NCI-H446 treated with DMSO at 0.1 percent for 48 hours (cell line): ENCODE results near the gene KCNQ1.

Experiments used
- DNase-seq: peaks from one replicate; lab custom pipeline; 2025; lab: John Stamatoyannopoulos, UW

Gene KCNQ1

GRCh38 chr11:2699531-2700414, 255.0 kb downstream of the KCNQ1 start, which contains the start of gene KCNQ1OT1:
KCNQ1OT1 (minus strand) TSS chr11:2699994.
- DNase-seq: peak; percentile 84

- DNase-seq: no peak
Measured at GRCh38 chr11:2700415-2701211, 255.8 kb downstream of the KCNQ1 start.

DNA sequence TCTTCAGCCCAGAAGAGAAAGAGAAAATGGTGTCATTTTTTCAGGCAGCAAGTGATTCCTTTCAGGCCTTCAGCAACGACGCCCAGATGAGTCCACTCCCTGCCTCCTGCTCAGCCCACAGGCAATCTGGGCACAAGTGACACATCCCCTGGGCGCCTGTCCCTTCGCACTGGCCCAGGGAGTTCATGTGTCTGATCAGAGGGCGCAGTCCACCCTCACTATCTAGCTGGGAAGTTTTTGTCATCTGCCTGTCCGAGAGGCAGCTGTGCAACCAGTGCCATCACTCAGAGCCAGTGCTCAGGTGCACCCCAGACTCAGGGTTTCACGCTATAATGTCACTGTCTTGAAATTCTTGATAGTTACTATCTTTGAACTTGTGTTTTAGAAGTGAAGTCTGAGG, 256.4 kb downstream of the KCNQ1 start:
- no peak for DNase-seq

- no peak for DNase-seq
Measured at GRCh38 chr11:2701898-2702434, 257.2 kb downstream of the KCNQ1 start.

DNA sequence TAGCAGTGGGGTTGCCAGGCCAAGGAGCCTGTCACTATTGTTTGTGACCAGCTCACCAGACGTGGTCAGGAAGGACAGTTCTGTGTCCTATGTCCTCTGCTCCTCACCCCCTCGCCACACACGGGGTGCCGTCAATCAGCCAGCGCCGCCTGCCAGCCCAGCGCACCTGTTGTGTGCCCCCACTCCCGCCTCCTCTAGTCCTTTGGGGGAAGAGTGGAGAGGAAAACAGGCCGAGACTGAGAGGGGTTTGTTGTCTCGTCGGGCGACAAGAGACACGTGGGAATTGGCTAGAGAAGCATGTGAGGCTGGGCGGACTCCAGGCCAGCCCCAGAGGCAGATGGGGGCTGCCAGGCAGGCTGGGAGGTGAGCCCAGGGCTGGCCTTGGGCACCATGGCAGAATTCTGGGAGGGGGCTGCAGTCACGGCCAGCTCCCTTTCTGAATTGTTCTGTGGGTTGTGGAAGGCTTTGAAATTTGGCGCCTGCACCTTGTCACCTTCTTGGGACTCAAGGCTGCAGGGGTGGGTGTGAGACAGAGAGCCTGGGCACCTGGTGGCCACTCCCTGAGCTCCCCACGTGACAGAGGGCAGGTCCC, 258.1 kb downstream of the KCNQ1 start:
- DNase-seq: no peak

DNA sequence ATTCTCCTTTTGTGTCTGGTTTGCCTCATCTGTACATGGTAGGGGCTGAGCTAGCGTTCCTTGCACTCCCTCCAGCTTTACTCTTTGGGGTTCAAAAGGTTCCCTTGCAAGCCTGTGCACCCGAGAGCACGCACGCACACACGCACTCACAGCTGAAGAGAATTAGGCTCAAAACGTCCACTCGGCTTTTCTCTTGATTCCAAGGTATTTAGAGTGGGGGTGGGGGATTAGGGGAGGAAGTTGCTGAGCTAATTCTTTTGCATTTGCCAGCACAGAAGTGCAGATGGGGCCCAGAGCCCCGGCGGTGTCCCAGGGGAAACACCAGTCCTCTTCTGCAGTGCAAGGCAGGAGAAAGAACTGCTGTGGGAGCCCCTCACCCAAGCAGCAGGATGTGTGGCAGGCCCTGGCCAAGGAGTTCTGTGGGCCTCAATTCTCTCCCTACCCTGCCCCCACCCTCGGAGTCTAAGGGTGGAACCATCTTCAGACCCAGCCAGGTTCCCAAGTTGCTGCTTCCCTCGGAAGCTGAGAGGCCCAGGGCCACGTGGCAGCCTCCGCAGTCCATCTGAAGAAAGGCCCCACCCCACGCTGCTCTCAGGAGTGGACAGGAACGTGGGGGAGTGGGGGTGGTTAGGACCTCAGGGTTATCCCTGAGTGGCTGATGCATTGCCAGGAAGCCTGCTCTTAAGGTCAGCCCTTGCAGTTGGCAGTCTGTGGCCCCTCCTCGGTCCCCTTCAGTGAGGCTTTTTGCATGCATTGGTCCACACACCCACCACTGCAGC, 258.7 kb downstream of the KCNQ1 start:
- no peak for DNase-seq

- DNase-seq: no peak
Measured at GRCh38 chr11:2704356-2704755, 259.5 kb downstream of the KCNQ1 start.

DNA sequence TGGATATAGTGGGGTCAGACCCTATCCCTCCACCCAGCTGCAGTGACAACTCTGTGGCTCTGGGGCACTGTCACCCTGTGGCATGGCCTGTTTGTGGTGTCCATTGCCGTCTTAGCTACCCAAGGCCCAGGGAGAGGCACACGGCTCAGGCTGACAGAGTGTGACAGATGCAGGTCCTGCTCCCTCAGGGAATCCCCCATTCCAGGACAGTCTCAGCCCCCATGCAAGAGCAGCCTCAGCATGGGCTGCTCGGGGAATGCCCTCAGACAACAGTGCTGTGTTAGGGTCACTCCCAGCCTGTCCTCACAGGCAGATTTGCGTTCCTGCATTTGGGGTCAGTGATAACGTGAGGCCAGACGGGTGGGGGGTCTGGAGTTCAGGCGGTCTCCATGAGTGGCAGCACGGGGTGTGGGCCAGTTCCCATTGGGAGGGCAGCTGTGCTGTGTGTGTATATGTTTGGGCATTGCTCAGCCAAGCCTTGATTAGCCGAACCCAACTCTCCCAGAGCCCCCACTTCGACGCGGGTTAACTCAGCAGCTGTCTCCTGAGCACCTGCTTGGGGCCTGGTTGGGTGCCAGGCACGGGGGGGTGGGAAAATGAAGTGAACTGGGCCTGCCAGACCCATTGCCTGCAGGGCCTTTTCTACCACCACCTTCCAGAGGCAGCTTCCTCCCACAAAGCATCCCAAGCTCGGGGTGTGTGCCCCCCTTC, 260.2 kb downstream of the KCNQ1 start:
- DNase-seq: no peak

DNA sequence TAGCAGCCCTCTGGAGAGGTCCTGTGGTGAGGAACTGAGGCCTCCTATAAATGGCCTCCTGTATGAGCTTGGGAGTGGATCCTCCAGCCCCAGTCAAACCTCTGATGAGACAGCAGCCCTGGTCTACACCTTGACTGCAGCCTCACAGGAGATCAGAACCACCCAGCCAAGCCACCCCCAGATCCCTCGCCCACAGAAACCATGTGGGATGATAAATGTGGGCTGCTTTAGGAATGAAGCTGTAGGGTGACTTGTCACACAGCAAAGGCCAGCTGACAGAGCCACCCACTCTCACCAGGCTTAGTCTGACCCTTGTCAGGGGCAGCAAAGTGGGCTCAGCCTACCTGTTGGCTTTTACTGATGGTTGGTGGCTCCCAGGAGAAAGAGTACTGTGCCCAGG, 261.5 kb downstream of the KCNQ1 start:
- no peak for DNase-seq

DNA sequence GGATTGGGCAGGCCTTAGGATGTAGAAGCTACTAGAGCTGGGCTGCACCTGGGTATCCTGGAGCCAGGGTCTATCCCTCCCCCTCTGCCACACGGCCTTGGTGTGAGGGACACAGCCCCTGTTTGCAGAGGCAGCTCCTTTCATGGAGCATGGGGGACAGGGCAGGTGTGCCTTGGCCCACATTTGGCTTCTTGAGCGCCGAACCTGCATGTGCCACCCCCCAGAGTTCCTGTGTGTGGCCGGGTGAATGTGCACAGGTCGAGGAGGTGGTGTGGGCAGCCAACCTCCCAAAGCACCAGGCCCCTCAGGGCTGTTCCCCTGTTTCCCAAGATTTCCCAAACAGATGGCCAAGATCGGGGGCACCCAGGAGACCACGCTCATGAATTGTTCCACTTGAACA, 262.9 kb downstream of the KCNQ1 start:
- DNase-seq: no peak

DNA sequence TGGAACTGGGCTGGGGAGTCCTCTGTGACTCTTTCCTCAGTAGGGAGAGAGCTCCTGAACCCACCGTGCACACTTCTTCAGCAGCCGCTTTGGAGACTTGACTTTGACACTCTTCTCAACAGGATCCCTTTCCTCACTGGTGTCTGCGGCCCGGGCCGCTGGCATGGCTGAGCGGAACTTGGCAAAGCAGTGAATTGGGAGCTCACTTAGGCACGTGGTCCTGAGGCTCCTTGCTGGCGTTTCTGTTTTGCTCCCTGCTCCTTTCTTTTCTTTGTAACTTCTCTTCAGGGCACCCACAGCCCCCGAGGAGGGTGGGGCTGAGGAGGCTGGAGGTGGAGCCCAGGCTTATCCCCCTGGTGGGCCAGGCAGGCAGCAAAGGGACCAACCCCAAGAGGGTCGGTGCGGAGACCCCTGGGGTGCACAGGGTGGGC, 263.4 kb downstream of the KCNQ1 start:
- no peak for DNase-seq

- no peak for DNase-seq
Measured at GRCh38 chr11:2708757-2709281, 264.0 kb downstream of the KCNQ1 start.

DNA sequence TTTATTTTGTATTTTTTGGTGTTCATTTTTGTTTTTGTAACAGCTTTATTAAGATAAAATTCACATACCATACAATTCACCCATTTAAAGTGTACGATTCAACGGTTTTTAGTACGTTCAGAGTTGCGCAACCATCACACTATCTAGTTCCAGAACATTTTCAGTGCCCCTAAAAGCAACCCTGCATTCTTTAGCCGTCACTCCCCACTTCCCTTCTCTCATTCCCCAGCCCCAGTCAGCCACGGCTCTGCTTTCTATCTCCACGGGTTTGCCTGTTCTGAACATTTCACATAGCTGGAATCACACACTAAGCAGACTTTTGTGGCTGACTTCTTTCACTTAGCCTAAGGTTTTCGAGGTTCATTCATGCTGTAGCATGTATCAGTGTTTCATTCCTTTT, 264.6 kb downstream of the KCNQ1 start:
- DNase-seq: no peak

DNA sequence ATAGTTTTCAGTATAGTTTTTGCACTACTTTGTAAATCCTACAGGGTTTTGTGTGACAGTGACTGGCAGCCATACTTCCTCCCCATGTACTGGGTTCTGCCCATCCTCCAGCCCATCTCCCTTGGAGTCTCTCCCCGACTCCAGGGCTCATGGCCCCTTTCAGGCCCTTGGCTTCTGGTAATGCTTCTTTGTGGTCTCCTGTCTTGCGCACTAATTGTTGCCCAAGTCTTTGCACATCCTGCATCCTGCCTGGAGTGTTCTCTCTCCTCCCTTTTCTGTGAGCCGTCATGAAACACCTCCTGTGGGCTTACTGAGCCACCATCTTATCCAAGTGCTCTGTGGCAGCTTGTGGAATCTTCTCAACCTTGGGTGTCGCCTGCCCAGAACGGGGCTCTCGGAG, 266.4 kb downstream of the KCNQ1 start:
- DNase-seq: no peak

DNA sequence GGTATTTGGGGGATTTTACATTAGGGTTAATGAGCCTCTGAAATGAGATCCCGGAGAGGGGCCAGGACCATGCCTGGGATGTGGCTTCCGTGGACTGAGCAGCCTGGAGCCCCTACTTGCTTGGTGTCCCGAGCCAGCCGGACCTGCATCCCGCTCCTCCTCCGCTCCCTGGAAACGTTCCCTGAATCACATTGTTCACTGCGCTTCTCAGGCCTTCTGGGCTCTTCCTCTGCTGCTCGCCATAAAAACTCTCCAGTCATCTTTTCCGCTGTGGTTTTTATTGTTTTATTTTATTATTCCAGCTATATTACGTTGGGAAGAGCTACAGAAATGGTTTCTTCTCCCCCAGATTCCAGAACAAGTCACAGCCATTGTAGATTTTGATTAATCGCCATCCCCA, 268.3 kb downstream of the KCNQ1 start:
- no peak for DNase-seq

DNA sequence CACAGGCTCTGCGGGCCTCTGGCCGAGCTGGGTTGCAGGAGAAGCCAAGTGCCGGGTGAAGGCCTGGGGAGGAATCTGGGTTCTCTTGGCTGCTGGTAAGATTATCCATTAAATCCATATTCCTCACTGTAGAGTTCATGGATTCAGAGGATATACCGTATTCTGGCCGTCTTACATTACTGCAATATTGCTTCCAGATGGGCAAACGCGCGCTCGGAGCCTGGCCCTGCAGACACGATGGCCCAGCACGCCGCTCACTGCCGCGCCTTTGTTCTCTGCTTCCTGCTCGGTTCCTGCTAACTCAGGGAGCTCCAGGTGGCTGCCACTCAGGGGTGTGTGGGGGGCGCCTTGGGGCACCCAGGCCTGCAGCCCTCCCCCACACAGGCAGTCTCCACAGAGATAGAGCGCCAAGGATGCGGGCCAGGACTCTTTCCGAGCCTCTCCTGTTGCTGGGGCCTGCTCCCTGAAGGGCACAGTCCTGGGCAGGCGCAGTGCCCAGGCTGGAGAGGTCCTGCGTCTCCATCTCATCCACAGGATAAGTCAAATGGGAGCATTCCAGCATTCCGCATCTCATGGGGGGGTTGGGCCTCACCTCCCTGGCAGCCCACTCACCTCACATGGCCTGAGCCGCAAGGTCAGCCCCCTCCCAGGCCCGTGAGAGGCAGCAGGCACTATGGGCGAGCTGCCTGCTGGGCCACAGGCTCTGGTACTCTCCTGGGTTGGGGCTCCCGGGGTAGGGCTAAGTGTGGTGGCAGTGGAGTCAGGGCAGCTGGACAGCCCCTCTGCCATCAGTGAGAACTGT, 269.1 kb downstream of the KCNQ1 start:
- no peak for DNase-seq

GRCh38 chr11:2714463-2714800, 269.6 kb downstream of the KCNQ1 start:
- DNase-seq: no peak

DNA sequence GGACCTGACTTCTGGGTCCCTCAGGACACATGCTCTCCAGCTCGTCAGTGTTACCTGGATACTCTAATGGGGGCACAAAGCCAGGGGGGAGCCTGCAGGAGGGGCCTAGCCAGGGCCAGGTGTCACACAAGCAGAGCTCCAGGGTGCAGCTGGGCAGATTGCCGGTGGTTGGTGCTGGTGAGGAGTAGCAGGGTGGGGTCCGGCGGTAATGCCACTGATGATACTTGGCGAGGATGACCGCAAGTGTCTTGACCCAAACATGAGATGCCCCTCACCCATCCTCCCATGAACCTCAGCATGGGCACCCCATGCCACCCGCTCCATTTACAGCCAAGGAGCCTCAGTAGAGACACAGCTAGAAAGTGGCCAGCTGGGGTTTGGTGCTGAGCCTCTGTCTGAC, 270.1 kb downstream of the KCNQ1 start:
- no peak for DNase-seq

DNA sequence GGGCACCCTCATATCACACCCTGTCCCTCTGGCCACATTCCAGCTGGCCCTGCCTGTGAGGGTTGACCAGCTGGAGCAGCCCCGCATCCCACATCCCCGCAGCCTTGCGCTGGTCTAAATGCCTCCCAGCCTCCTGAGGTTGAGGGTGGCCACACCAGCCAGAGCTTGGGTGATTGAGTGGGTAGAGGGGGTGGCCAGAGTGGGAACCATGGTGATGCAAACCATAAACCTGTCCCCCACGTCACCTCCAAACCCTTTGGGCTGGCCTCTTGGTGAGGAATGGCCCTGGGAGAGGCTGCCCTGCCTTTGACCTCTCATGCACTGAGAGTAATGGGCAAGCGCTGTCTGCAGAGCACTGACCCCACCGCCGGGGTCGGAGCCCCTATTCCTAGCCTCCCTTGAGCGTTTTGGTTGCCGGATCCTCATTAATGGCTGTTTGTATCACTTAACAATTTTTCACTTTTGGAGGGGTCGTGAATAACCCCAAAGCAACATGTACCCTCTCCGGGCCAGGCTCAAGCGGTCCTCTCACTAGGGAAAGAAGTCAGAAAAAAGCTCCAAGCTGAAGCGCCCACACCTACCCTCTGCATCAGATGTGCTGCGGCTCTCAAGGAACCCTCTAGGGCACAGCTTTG, 271.0 kb downstream of the KCNQ1 start:
- DNase-seq: no peak
